Adipose tissue (tissue), 3 donors: ENCODE measurements around the gene MEIG1. TPM values are rescaled to one million over a fixed set of nuclear protein-coding genes. Genes with fewer than 3 reads are reported as not detected.
"Not testable (repeated sequence)": the region's sequence is repeated elsewhere in the genome, so short reads cannot be mapped to it uniquely, and the experiment has no call there.

ENCODE experiments used
- H3K27ac ChIP-seq: one replicate; pipeline ENCODE4 v1.5.1; 2013; ENCODE audit warnings: low read depth, low read length
- WGBS, 3 donors: extraction: QIAGEN DNeasy Blood & Tissue Kit; methylation state at CpG; one replicate each; pipeline ENCODE4 v1.1.7; 2013; 5-methylcytosine and 5-hydroxymethylcytosine counted together
- polyA plus RNA-seq, 3 donors: library from polyadenylated mRNA; stranded (reverse); fragments of 200-250 nt; gene quantifications; one replicate each; pipeline ENCODE4 v1.2.3, GENCODE V29; 2013
- donor health status: healthy with polysubstance abuse.
- donor health status: Bipolar disorder and iron deficiency.
- donor health status: healthy.

Gene MEIG1, protein sequence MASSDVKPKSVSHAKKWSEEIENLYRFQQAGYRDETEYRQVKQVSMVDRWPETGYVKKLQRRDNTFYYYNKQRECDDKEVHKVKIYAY
- polyA plus RNA-seq: not detected

DNA sequence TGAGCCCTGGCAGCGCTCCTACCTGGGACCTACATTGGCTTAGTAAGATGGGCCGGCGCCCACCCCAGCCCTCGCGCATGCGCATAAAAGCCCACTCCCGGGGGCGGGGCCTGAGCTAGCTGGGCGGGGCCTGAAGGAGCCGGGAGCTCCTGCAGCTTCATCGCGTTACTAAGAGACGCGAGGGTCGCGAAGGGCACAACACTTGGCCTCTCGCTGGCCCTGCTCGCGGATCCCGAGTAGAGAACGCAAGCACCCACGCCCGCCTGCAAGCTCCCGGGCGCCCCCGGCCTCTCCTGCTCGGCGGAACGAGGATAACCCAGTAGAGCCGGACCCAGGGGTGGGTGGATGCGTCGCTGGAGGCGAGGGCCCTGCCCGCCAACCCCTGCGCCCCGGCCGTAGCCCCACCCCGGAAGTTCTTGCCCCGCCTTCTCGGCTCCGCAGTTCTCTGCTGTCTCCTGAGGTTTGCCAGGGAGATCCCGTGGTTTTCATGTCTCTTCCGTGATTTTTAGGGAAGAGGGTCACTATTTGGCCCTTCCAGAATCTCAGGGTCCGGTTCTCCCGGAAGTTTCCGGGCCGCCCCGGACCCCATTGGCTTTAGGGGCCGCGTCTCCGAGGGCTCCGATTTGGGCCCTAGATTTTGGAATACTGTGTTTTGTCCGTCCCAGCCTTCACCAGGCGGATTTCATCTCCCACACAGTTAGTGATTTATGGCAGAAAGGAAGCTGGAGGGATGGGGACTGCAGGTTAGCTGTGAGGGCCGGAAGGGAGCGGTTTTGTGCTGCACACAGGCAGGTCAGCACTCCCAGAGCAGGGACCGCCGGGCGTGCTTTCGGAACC is at the start of gene MEIG1:
Gene MEIG1 (plus strand): TSS at position 168 of the 837 bp plus-strand sequence. CDS start 7,081 bp downstream, outside the sequence.
- whole genome bisulfite sequencing, 3 donors: 1% methylated on average over 60 of the region's 60 CpGs
- peak within 1 kb of the TSS; percentile 70 for H3K27ac ChIP-seq

DNA sequence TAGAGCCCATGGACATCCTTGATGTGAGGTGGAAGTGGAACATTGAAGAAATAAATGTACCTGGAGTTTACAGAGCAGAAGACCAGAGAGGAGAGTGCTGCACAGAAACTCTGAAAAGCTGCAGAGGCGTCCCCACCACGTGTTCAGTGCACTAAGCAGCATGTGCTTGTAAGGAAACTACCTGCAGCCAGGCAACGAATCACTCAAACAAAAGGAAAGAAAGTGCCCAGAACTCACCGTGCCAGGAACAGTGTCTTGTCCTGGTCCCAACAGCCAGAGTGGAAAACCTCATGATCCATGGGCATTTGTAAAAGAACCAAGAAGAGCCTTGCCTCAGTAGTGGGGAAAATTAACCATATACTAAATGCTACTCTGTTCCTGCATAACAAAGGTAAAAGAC is 48.2 kb upstream of the MEIG1 start:
- WGBS, 3 donors: 94 to 99% (median 96%) methylated on average over 4 of the region's 4 CpGs
- no peak overlapping the region for H3K27ac ChIP-seq

DNA sequence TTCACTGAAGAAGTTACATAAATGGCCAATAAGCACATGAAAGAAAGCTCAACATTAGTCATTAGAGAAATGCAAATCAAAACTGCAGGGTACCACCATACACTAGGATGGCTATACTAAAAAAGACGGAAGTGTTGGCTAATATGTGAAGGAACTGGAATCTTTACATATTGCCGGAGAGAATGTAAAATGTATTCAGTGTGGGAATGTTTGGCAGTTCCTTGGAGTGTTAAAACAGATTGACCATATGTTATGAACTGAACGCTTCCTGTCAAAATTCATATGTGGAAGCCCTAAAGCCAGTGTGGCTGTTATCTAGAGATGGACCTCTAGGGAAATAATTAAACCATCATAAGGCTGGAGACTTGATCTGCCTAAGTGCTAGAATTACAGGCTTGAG is 47.4 kb upstream of the MEIG1 start:
- 80 to 97% (median 95%) methylated on average over 3 of the region's 3 CpGs for WGBS, 3 donors
- H3K27ac ChIP-seq: no peak overlapping the region

DNA sequence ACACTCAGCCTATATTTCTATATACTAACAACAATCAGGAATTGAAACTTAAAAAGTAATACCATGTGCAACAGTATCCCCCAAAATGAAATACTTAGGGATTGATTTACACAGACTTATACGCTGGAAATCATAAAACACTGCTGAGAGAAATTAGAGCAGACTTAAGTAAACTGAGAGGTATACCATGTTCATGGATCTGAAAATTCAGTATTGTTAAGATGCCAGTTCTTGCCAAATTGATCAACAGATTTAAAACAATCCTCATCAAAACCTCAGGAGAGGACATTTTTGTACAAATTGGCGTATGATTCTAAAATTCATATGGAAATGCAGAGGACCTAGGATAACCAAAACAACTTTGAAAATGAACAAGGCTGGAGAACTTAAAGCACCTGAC is 42.6 kb upstream of the MEIG1 start:
- H3K27ac ChIP-seq: no peak overlapping the region
- WGBS, 3 donors: 98 to 100% (median 99%) methylated on average over 2 of the region's 2 CpGs

DNA sequence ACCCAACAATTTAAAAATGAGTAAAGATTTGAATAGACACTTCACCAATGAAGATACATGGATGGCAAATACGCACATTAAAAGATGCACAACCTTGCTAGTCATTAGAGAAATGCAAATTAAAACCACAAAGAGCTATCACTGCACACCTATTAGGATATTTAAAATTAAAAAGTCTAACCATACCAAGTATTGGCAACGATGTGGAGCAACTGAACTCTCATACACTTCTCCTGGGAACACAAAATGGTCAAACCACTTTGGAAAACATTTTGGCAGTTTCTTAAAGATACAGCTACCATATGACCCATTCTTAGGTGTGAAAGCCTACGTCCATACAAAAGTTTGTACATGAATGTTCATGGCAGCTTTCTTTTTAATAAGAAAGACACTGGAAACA is 41.4 kb upstream of the MEIG1 start:
- no peak overlapping the region for H3K27ac ChIP-seq
- WGBS, 3 donors: 97 to 98% (median 98%) methylated on average over 3 of the region's 3 CpGs

DNA sequence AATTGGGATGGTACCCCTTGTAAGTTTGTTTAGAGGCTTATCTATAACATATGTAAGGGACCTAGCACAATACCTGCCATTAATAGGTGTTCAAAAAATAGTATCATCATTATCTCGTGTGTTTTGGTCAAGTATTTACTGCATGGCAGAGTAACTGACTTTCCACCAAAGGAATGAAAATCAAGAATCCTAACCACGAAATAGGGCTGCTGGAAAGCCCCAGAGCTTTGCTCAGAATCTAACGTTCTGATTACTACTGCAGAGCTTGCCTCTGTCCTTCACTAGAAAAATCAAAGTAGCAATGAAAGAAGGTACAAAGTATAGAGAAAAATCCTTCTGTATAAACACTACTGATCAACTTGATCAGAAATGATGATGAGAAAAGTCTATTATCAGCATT is 40.2 kb upstream of the MEIG1 start:
- WGBS, 3 donors: 84 to 92% (median 92%) methylated on average over 3 of the region's 3 CpGs
- H3K27ac ChIP-seq: no peak overlapping the region

DNA sequence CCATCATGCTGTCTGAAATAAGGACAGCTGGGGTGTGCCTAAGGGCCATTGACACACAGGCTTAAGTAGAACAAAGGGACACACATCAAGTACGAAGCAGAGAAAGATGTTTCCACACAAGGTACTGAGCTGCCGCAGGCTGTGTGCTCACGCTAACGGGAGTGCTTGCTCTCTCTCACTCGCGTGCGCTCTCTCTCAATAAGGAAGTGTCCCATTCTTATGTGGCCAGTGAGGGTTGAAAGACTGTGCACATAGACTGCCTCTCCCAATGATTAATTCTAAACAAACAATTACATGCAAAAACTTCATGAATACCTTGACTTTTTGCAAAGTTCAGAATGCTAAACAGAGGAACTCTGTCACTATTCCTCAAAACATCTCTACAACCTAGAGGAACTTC is 35.2 kb upstream of the MEIG1 start:
- no peak overlapping the region for H3K27ac ChIP-seq
- 94 to 97% (median 96%) methylated on average over 7 of the region's 7 CpGs for WGBS, 3 donors

DNA sequence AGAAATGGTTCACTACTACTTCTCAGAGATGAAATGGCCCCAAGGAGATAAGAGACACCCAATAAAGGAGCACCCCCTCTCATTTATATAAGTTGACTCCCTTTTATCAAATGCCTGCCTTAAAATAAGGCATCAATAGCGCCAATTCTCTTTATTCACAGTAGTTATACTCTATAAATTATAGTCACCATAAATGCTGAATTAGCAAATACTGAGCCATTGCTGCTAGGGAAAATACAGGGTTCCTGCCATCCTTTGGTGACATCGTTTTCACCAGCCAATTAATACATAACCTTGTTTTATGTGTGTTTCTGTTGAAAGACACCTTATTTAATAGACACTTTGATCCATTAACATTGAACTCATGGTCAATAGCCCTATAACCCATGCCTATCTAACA is 33.9 kb upstream of the MEIG1 start:
- 97 to 99% (median 99%) methylated on average over 2 of the region's 2 CpGs for whole genome bisulfite sequencing, 3 donors
- H3K27ac ChIP-seq: no peak overlapping the region

DNA sequence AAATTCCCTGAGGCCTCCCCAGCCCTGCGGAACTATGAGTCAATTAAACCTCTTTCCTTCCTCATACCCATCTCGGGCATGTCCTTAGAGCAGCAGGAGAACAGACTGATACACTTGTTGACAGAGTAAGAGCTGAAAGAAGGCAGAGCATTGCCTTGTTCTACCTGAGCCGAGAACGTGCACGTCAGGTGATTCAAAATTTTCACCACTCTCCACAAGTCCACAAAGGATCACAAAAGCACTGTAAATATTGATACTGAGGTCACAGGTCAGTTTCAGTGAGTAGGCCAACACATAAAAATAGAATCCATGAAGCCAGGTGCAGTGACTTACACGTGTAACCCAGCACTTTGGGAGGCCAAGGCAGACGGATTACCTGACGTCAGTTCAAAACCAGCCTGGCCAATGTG is 33.1 kb upstream of the MEIG1 start:
- 79 to 93% (median 88%) methylated on average over 8 of the region's 8 CpGs for WGBS, 3 donors
- no peak overlapping the region for H3K27ac ChIP-seq

DNA sequence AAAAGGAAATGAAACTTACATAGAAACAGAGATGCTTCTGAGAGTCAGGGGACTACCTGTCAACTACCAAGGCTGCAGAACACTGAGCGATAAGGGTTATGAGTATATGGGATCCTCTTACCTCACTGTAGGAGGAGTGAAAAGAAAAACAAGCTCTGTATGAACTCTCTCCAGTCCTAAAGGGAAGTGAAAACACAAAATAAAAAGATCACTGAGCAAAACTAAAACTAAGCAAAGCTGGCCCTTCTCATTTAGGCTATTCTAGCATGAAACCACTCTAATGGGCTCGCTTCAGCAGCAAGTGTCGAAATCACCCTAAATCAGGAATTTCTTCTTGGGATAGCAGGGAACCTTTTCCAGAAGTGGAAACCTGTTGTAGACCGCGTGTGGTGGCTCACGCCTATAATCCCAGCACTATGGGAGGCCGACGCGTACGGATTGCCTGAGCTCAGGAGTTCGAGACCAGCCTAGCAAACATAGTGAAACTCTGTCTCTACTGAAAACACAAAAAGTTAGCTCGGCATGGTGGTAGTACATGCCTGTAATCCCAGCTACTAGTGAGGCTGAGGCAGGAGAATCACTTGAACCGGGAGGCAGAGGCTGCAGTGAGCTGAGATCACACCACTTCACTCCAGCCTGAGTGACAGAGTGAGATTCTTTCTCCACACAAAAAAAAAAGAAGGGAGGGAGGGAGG is 32.3 kb upstream of the MEIG1 start:
- WGBS, 3 donors: 90 to 95% (median 93%) methylated on average over 13 of the region's 13 CpGs
- no peak overlapping the region for H3K27ac ChIP-seq

DNA sequence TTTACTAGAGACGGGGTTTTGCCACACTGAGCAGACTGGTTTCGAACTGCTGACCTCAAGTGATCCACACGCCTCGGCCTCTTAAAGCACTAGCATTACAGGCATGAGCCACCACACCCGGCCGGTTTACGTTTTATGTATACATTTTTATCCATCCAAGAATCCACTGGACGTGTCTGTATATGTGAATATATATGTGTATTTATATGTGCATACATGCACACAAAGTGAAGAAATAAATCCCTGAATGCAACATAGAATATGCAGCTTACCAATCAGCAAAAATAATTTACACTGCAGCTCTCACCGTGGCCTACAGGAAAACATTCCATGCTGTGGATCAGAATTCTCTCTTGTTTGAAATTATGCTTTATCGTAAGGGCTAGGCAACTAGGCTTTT is 28.6 kb upstream of the MEIG1 start:
- 95 to 97% (median 97%) methylated on average over 10 of the region's 10 CpGs for WGBS, 3 donors

DNA sequence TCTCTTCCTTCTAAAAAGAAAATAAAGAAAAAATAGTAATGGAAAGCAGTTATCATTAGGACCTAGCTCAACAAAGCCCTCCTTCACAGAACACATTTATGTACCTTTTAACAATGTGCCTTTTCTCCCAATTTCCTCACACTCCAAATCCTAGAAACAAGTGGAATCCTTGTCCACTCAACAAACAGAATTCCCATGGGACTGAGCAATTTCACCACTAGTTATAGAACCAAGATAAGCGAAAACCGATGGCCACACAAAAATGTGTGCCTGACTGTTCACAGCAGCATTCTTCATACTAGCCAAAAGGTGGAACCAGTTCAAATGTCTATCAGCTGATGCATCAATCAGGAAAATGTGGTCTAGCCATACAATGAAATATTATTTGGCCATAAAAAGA is 22.6 kb upstream of the MEIG1 start:
- 75 to 89% (median 82%) methylated on average over 2 of the region's 2 CpGs for WGBS, 3 donors
- H3K27ac ChIP-seq: no peak overlapping the region

More for the DNA sequence above, 28.6 kb upstream of the MEIG1 start:
- H3K27ac ChIP-seq: no peak overlapping the region

DNA sequence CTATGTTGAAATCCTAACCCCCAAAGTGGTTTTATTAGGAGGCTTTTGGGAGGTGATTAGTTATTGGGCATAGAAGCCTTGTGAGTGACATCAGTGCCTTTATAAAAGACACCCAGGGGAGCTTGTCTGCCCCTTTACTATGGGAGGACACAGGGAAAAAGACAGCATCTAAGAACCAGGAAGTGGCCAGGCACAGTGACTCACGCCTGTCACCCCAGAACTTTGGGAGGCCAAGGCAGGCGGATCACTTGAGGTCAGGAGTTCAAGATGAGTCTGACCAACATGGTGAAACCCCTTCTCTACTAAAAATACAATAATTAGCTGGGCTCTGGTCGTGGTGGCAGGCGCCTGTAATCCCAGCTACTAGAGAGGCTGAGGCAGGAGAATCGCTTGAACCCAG is 20.2 kb upstream of the MEIG1 start:
- not testable (repeated sequence) for H3K27ac ChIP-seq
- WGBS, 3 donors: 67 to 91% (median 86%) methylated on average over 2 to 4 of the region's 5 CpGs

DNA sequence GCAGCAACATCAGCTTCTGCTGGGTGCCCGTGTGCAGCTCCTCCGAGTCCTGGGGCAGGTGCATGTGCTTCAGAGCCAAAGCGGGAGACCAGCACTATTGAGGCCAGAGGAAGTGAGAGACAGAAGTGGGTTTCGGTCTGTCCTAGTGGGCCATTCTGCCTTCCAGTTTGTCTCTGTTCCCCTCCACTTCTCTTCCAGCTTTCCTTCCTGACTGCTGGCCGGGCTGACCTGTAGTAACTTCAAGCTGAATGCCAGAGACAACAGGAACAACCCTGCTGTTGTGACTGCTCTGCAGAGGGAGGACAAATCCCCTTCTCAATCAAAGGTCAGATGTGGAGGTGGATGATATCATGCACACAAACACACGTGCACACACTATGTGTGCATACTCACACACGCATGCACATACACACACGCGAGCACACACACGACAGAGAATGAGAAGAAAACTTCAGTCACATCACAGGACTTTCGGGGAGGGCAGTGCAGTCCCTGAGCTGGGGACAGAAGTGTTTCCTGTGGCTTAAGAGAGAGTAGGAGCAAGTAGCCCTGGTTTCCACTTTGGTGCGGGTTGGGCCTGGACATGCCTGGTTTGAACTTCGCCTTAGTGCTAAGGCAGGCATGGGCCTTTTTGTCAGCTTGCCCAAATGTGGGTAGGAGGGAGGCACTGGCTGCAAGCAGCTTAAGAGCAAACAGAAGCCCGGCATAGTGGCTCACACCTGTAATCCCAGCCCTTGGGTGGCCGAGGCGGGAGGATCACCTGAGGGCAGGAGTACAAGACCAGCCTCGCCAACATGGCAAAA is 16.8 kb upstream of the MEIG1 start:
- 91 to 93% (median 92%) methylated on average over 17 of the region's 17 CpGs for WGBS, 3 donors
- H3K27ac ChIP-seq: not testable (repeated sequence)

DNA sequence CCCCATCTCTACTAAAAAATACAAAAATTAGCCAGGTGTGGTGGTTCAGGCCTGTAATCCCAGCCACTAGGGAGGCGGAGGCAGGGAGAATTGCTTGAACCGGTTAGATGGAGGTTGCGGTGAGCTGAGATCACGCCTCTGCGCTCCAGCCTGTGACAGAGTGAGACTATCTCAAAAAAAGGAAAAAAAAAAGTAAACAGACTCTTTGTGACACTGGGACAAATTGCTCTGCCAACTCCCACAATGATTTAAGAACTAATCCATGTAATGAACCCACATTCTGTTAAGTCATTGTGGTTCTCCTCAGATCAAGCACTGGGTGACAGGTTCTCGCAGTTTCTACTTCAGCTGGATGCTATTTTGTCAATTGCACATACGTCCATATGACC is 16.2 kb upstream of the MEIG1 start:
- WGBS, 3 donors: 86 to 97% (median 91%) methylated on average over 7 of the region's 7 CpGs
- H3K27ac ChIP-seq: not testable (repeated sequence)

DNA sequence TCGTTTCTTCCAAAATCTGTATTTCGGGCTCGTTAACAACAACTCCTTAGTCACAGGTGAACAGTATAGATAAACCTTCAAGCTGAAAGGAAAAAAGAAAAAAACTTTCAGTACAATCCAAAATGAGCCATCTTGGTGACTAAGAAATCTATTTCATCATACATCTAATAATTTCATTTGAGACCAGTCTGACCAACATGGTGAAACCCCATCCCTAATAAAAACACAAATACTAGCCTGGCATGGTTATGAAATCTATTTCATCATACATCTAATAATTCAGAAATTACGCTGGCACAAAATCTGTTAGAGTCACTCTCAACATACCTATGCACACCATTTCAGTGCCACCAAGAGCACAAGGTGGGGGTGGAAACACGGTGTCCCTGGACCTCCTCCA is 14.1 kb upstream of the MEIG1 start:
- no peak overlapping the region for H3K27ac ChIP-seq
- WGBS, 3 donors: 90 to 94% (median 90%) methylated on average over 5 of the region's 5 CpGs

DNA sequence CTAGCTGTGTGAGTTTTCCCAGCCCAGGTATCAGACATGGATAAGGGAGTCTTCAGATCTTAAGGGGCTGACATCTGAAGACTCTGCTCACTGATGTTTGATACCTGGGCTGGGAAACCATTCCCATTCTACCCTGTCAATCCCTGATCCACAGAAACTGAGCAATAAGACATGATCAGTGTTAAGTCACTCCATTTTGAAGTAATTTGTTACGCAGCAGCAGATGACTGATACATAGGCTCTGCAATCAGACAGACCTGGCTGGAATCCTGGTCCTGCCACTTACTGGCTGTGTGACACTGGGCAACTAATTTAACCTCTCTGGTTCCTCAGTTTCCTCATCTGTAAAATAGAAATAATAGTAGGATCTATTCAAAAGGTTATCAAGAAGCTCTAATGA is 11.9 kb upstream of the MEIG1 start:
- no peak overlapping the region for H3K27ac ChIP-seq
- WGBS, 3 donors: 95 to 97% (median 97%) methylated on average over 1 of the region's 1 CpG

DNA sequence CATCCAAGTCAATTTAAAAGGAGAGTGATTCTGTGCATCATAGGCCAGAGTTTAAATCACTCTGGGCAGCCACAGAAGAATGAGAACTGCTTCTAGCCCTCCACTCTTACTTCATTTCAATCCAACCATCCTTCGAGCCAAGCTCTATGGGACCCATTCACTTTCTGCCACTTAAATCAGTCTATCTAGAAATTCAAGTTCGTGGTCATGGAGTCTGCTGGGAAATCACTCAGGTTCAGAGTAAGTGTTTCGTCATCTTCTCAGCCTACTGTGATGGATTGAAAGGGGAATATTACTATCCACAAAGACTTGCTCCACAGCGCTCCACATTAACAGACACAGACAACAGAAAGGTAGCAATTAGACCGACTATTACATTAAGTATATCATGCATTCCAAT is 9.9 kb upstream of the MEIG1 start:
- H3K27ac ChIP-seq: no peak overlapping the region
- 86 to 90% (median 89%) methylated on average over 5 of the region's 5 CpGs for WGBS, 3 donors

DNA sequence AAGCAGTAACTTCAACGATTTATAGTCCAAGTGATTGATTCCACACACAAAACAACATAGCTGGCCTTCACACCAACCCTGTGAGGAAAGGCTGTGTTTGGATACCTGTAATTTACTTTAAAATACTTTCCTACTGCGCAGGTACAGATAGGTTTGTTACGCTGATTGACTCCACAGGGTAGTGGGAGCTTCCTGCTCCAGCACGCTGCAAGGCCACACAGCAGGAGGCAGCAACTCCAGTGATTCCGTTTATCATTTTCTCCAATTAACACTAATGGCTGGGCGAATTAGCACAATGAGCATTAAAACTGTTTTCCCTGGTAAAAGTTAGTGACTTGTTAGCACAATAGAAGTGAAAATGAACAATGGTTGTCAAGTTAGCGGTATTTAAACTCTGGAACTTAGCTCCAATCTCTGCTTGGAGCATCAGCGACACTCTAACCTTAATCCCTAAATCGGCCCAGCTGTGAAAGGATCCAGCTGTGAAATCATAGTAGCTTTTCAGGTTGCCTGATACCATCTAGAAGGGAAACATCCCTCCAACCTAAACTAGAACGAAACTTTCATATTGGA is 6.3 kb upstream of the MEIG1 start:
- no peak overlapping the region for H3K27ac ChIP-seq
- 29 to 39% (median 37%) methylated on average over 10 of the region's 10 CpGs for WGBS, 3 donors
